ENCODE measurements around the gene GAS5.
"Not testable (repeated sequence)": the region's sequence is repeated elsewhere in the genome, so short reads cannot be mapped to it uniquely, and the experiment has no call there.

The GAS5 gene

DNA sequence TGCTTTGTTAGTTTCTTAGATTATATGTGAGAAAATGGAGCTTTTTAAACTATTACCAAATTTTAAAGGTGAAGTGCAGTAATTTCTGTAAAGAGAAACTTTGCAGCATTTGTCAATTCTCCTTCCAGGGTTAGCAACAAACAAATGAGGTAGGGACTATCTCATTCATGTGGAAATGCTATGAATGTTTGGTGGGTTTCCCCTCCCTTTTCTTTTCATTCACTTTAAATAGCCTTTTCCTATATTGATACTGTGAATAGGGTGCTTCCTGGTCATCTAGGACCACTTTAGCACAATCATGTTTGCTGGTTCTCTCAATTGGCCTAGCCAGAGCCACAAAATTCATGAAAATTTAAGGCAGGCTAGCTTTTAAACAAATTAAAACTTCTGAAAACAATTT lies 21.0 kb upstream of the GAS5 start:
- Histone ChIP-seq H3K36me3 (ENCODE audit: control insufficient read depth, insufficient read depth, low read length) (peaks cover 2% of the 10 kb centered on the region), H3K4me3 (ENCODE audit: low read length) (no peak overlapping the region)

DNA sequence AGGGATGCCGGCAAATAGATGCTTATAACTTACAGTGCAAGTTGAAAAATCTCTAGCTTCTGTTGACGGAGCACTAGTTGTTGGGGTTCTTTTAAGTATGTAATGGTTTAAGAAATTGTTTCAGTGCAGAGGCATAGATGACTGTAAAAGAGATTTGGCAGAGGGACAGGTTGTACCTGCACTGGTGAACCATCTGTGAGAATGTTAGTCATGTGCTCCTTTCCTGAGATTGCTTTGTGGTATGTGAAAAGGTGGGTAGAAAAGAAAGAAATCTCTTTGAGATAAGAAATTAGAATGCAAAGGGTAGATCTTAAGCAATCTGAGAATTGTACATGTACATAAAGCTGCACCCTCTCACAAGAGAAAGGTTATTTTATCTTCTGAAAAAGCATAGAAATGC lies 19.8 kb upstream of the GAS5 start:
- no CpG with 5 or more reads among the region's 2 CpGs for WGBS (ENCODE audit: extremely low coverage, insufficient coverage, low lambda C conversion rate)
- H3K36me3 ChIP-seq (ENCODE audit: control insufficient read depth, insufficient read depth, low read length), result peaks cover 2% of the 10 kb centered on the region

More for the DNA sequence above, 21.0 kb upstream of the GAS5 start:
- H2BK15ac ChIP-seq (replicated peaks; ENCODE audit: low read depth), result no peak overlapping the region
- H4K5ac ChIP-seq (ENCODE audit: low read length), result no peak overlapping the region
- H3K4ac ChIP-seq (ENCODE audit: low read depth, low read length), result no peak overlapping the region
- H2AK5ac ChIP-seq (ENCODE audit: low read length), result no peak overlapping the region
- no peak overlapping the region for H4K8ac ChIP-seq (ENCODE audit: low read depth, low read length)
- no peak overlapping the region for H3K56ac ChIP-seq (ENCODE audit: low read length)
- no peaks in the 10 kb centered on the region for H3K27me3 ChIP-seq (ENCODE audit: insufficient read depth, low read length, poor library complexity)
- H3K79me2 ChIP-seq (ENCODE audit: control insufficient read depth, insufficient read depth, low read length), result no peaks in the 10 kb centered on the region
- no peak overlapping the region for H3K27ac ChIP-seq (ENCODE audit: low read depth, low read length)
- no peak overlapping the region for H3K4me2 ChIP-seq (ENCODE audit: low read length)
- no peak overlapping the region for H2BK120ac ChIP-seq (ENCODE audit: low read depth, low read length)
- H2BK5ac ChIP-seq (ENCODE audit: low read length), result no peak overlapping the region
- no peaks in the 10 kb centered on the region for H3K4me1 ChIP-seq (ENCODE audit: control insufficient read depth, low read depth, low read length)
- no peak for DNase-seq
- H3K79me1 ChIP-seq (ENCODE audit: low read length), result peaks cover 4% of the 10 kb centered on the region
- no peak overlapping the region for H3K23ac ChIP-seq (ENCODE audit: low read length)
- no peak overlapping the region for H3K18ac ChIP-seq (ENCODE audit: low read length)
- no peak overlapping the region for H3K9ac ChIP-seq (ENCODE audit: low read length)

DNA sequence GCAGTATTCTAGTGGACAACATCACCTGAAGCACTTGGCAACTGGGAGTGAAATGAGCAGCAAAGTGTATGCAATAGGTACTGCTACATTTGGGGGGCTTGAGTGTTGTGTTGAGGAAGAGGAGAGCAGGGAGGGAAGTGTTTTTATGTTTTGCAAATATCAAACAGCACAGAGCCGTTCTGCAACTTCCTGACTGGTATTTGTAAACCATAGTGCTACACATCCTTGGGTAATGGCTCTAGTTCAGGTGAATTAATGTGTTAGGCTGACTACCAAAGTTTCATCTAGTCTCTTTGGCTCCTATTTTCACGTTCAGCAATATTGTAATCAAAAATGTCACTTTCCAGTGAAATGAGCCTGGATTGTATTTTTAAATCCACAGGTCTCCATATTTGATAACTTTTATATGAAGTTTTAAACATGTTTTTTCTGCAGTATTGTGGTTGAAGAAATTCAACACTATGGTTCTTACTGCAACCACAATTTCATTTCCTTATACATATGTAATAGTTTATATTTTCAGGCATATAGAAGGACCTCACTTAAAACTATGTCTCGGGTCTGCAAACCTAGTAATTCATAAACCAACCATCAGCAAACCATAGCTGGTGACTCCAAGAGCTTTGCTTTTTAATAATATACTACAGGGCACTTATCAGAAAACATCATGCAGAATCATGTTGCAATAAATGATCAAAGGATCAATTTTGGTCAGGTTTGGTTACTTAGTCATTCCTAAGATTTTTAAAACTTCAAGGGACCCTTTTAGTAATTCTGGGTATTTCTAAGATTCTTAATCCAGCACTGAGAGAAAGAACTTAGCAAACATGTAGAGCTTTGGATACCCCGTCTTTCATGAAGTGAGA lies 19.2 kb upstream of the GAS5 start:
- no peak overlapping the region for H3K23ac ChIP-seq (ENCODE audit: low read length)
- no peak overlapping the region for H3K18ac ChIP-seq (ENCODE audit: low read length)
- WGBS (ENCODE audit: extremely low coverage, insufficient coverage, low lambda C conversion rate), result no CpG with 5 or more reads among the region's 4 CpGs
- no peaks in the 10 kb centered on the region for H3K27me3 ChIP-seq (ENCODE audit: insufficient read depth, low read length, poor library complexity)
- H3K4ac ChIP-seq (ENCODE audit: low read depth, low read length), result no peak overlapping the region
- no peak overlapping the region for H2BK5ac ChIP-seq (ENCODE audit: low read length)
- H3K4me3 ChIP-seq (ENCODE audit: low read length), result no peak overlapping the region
- H3K4me1 ChIP-seq (ENCODE audit: control insufficient read depth, low read depth, low read length), result no peaks in the 10 kb centered on the region
- H4K8ac ChIP-seq (ENCODE audit: low read depth, low read length), result no peak overlapping the region
- DNase-seq, result no peak
- no peak overlapping the region for H3K9ac ChIP-seq (ENCODE audit: low read length)
- H3K4me2 ChIP-seq (ENCODE audit: low read length), result no peak overlapping the region
- H2AK5ac ChIP-seq (ENCODE audit: low read length), result no peak overlapping the region
- H2BK15ac ChIP-seq (replicated peaks; ENCODE audit: low read depth), result no peak overlapping the region
- H3K36me3 ChIP-seq (ENCODE audit: control insufficient read depth, insufficient read depth, low read length), result peaks cover 2% of the 10 kb centered on the region
- no peak overlapping the region for H3K56ac ChIP-seq (ENCODE audit: low read length)
- no peak overlapping the region for H4K5ac ChIP-seq (ENCODE audit: low read length)
- no peaks in the 10 kb centered on the region for H3K79me2 ChIP-seq (ENCODE audit: control insufficient read depth, insufficient read depth, low read length)
- H3K27ac ChIP-seq (ENCODE audit: low read depth, low read length), result no peak overlapping the region
- H3K79me1 ChIP-seq (ENCODE audit: low read length), result peaks cover 4% of the 10 kb centered on the region
- H2BK120ac ChIP-seq (ENCODE audit: low read depth, low read length), result no peak overlapping the region

More for the DNA sequence above, 19.8 kb upstream of the GAS5 start:
- Histone ChIP-seq H3K4ac (ENCODE audit: low read depth, low read length) (no peak overlapping the region), H3K56ac (ENCODE audit: low read length) (no peak overlapping the region), H2BK120ac (ENCODE audit: low read depth, low read length) (no peak overlapping the region), H4K8ac (ENCODE audit: low read depth, low read length) (no peak overlapping the region), H3K9ac (ENCODE audit: low read length) (no peak overlapping the region), H3K4me3 (ENCODE audit: low read length) (no peak overlapping the region), H2AK5ac (ENCODE audit: low read length) (no peak overlapping the region), H3K79me1 (ENCODE audit: low read length) (peaks cover 4% of the 10 kb centered on the region), H2BK15ac (replicated peaks; ENCODE audit: low read depth) (no peak overlapping the region), H2BK5ac (ENCODE audit: low read length) (no peak overlapping the region), H3K27me3 (ENCODE audit: insufficient read depth, low read length, poor library complexity) (no peaks in the 10 kb centered on the region), H3K18ac (ENCODE audit: low read length) (no peak overlapping the region), H3K4me2 (ENCODE audit: low read length) (no peak overlapping the region), H4K5ac (ENCODE audit: low read length) (no peak overlapping the region), H3K23ac (ENCODE audit: low read length) (no peak overlapping the region), H3K4me1 (ENCODE audit: control insufficient read depth, low read depth, low read length) (no peaks in the 10 kb centered on the region), H3K27ac (ENCODE audit: low read depth, low read length) (no peak overlapping the region), H3K79me2 (ENCODE audit: control insufficient read depth, insufficient read depth, low read length) (no peaks in the 10 kb centered on the region)
- no peak for DNase-seq

- Histone ChIP-seq H3K18ac (ENCODE audit: low read length) (no peak overlapping the region), H2AK5ac (ENCODE audit: low read length) (no peak overlapping the region), H2BK120ac (ENCODE audit: low read depth, low read length) (no peak overlapping the region), H3K4me1 (ENCODE audit: control insufficient read depth, low read depth, low read length) (no peaks in the 10 kb centered on the region), H3K27ac (ENCODE audit: low read depth, low read length) (no peak overlapping the region), H2BK15ac (replicated peaks; ENCODE audit: low read depth) (no peak overlapping the region), H2BK5ac (ENCODE audit: low read length) (no peak overlapping the region), H3K36me3 (ENCODE audit: control insufficient read depth, insufficient read depth, low read length) (peaks cover 2% of the 10 kb centered on the region), H4K5ac (ENCODE audit: low read length) (no peak overlapping the region), H3K4me3 (ENCODE audit: low read length) (no peak overlapping the region), H3K23ac (ENCODE audit: low read length) (no peak overlapping the region), H4K8ac (ENCODE audit: low read depth, low read length) (no peak overlapping the region), H3K4ac (ENCODE audit: low read depth, low read length) (no peak overlapping the region), H3K4me2 (ENCODE audit: low read length) (no peak overlapping the region), H3K79me1 (ENCODE audit: low read length) (peaks cover 4% of the 10 kb centered on the region), H3K27me3 (ENCODE audit: insufficient read depth, low read length, poor library complexity) (no peaks in the 10 kb centered on the region), H3K9ac (ENCODE audit: low read length) (no peak overlapping the region), H3K56ac (ENCODE audit: low read length) (no peak overlapping the region), H3K79me2 (ENCODE audit: control insufficient read depth, insufficient read depth, low read length) (no peaks in the 10 kb centered on the region)
- no CpG with 5 or more reads among the region's 5 CpGs for WGBS (ENCODE audit: extremely low coverage, insufficient coverage, low lambda C conversion rate)
- DNase-seq, result no peak
Measured at GRCh38 chr1:173884701-173885100, 16.9 kb upstream of the GAS5 start.

DNA sequence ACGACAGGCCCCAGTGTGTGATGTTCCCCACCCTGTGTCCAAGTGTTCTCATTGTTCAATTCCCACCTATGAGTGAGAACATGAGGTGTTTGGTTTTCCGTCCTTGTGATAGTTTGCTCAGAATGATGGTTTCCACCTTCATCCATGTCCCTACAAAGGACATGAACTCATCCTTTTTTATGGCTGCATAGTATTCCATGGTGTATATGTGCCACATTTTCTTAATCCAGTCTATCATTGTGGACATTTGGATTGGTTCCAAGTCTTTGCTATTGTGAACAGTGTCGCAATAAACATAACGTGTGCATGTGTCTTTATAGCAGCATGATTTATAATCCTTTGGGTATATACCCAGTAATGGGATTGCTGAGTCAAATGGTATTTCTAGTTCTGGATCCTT lies 13.3 kb upstream of the GAS5 start:
- H3K4me1 ChIP-seq (ENCODE audit: control insufficient read depth, low read depth, low read length); H2BK120ac ChIP-seq (ENCODE audit: low read depth, low read length); DNase-seq; H3K4me3 ChIP-seq (ENCODE audit: low read length); H3K4me2 ChIP-seq (ENCODE audit: low read length); H3K9ac ChIP-seq (ENCODE audit: low read length); H3K23ac ChIP-seq (ENCODE audit: low read length); H3K4ac ChIP-seq (ENCODE audit: low read depth, low read length); H4K5ac ChIP-seq (ENCODE audit: low read length); H3K36me3 ChIP-seq (ENCODE audit: control insufficient read depth, insufficient read depth, low read length); H2BK5ac ChIP-seq (ENCODE audit: low read length); H3K79me2 ChIP-seq (ENCODE audit: control insufficient read depth, insufficient read depth, low read length); H3K79me1 ChIP-seq (ENCODE audit: low read length); H3K18ac ChIP-seq (ENCODE audit: low read length); H3K56ac ChIP-seq (ENCODE audit: low read length); H4K8ac ChIP-seq (ENCODE audit: low read depth, low read length); H3K27ac ChIP-seq (ENCODE audit: low read depth, low read length); H2AK5ac ChIP-seq (ENCODE audit: low read length); H3K27me3 ChIP-seq (ENCODE audit: insufficient read depth, low read length, poor library complexity); H2BK15ac ChIP-seq (replicated peaks; ENCODE audit: low read depth): not testable (repeated sequence)
- WGBS (ENCODE audit: extremely low coverage, insufficient coverage, low lambda C conversion rate), result no CpG with 5 or more reads among the region's 4 CpGs

DNA sequence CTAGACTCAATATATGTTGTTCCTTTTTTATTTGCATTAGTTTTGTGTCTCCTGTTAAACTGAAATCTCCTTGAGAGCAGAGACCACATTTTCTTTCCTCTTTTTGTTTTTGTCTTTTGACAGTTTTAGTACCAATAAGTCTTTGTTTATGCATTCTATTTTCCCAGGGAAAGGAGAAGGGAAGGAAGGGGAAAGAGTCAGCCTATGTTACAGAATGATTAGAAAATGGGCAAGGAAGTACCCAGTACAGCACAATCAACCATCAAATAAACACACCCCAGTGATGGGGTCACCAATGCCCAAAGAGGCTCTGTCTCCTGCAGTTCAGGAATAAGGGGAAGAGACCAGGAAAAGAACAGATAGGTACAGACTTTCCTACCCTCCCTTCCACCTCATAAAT lies 10.5 kb upstream of the GAS5 start:
- H3K4me2 ChIP-seq (ENCODE audit: low read length), result no peak overlapping the region
- no peak overlapping the region for H2AK5ac ChIP-seq (ENCODE audit: low read length)
- H3K27me3 ChIP-seq (ENCODE audit: insufficient read depth, low read length, poor library complexity), result no peaks in the 10 kb centered on the region
- no peaks in the 10 kb centered on the region for H3K4me1 ChIP-seq (ENCODE audit: control insufficient read depth, low read depth, low read length)
- no peak overlapping the region for H3K23ac ChIP-seq (ENCODE audit: low read length)
- H2BK15ac ChIP-seq (replicated peaks; ENCODE audit: low read depth), result no peak overlapping the region
- no peak overlapping the region for H3K4me3 ChIP-seq (ENCODE audit: low read length)
- no peak overlapping the region for H3K4ac ChIP-seq (ENCODE audit: low read depth, low read length)
- H3K27ac ChIP-seq (ENCODE audit: low read depth, low read length), result no peak overlapping the region
- H4K8ac ChIP-seq (ENCODE audit: low read depth, low read length), result no peak overlapping the region
- H3K9ac ChIP-seq (ENCODE audit: low read length), result no peak overlapping the region
- H3K18ac ChIP-seq (ENCODE audit: low read length), result no peak overlapping the region
- DNase-seq, result no peak
- H2BK5ac ChIP-seq (ENCODE audit: low read length), result no peak overlapping the region
- H2BK120ac ChIP-seq (ENCODE audit: low read depth, low read length), result no peak overlapping the region
- no peak overlapping the region for H4K5ac ChIP-seq (ENCODE audit: low read length)
- no peaks in the 10 kb centered on the region for H3K79me2 ChIP-seq (ENCODE audit: control insufficient read depth, insufficient read depth, low read length)
- peaks cover 1% of the 10 kb centered on the region for H3K79me1 ChIP-seq (ENCODE audit: low read length)
- H3K36me3 ChIP-seq (ENCODE audit: control insufficient read depth, insufficient read depth, low read length), result no peaks in the 10 kb centered on the region
- H3K56ac ChIP-seq (ENCODE audit: low read length), result no peak overlapping the region

All from mesendoderm (in vitro differentiated cells).